ENCODE data around the gene EFCAB9. TPM values are rescaled to one million over a fixed set of nuclear protein-coding genes. Genes with fewer than 3 reads are reported as not detected.

The EFCAB9 gene
- total and polyA plus RNA-seq, 8 donors = not detected

DNA sequence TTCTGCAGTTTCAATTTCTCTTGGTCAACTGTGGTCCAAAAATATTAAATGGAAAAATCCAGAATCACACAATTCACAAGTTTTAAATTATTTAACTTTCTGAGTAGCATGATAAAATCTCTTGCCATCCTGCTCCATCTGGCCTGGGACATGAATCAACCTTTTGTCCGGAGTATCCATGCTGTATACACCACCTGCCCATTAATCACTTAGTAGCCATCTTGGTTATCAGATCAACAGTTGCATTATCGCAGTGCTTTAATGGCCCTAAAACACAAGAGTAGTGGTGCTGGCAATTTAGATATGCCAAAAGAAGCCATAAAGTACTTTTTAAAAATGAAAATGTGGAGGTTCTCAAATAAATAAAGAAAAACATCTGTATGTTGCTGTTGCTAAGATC lies 25.3 kb downstream of the EFCAB9 start:
- DNase-seq (no peak), ATAC-seq (no peak), FAIRE-seq (no peak)
- intact Hi-C loops (cut with DNase I) = no loop called here
- Histone ChIP-seq H3K27me3 (no peaks in the 10 kb centered on the region), H3K4me3 (no peak overlapping the region), H3K36me3 (no peaks in the 10 kb centered on the region), H3K27ac (no peak overlapping the region), H3K4me1 (no peaks in the 10 kb centered on the region), H3K9me3 (no peaks in the 10 kb centered on the region)
- 90 to 91% methylated on average over 2 of the region's 2 CpGs for WGBS, 2 donors
- TF ChIP-seq, protein P1, sequence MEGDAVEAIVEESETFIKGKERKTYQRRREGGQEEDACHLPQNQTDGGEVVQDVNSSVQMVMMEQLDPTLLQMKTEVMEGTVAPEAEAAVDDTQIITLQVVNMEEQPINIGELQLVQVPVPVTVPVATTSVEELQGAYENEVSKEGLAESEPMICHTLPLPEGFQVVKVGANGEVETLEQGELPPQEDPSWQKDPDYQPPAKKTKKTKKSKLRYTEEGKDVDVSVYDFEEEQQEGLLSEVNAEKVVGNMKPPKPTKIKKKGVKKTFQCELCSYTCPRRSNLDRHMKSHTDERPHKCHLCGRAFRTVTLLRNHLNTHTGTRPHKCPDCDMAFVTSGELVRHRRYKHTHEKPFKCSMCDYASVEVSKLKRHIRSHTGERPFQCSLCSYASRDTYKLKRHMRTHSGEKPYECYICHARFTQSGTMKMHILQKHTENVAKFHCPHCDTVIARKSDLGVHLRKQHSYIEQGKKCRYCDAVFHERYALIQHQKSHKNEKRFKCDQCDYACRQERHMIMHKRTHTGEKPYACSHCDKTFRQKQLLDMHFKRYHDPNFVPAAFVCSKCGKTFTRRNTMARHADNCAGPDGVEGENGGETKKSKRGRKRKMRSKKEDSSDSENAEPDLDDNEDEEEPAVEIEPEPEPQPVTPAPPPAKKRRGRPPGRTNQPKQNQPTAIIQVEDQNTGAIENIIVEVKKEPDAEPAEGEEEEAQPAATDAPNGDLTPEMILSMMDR (IDR thresholded peaks at IDR 0.05) = no peak

DNA sequence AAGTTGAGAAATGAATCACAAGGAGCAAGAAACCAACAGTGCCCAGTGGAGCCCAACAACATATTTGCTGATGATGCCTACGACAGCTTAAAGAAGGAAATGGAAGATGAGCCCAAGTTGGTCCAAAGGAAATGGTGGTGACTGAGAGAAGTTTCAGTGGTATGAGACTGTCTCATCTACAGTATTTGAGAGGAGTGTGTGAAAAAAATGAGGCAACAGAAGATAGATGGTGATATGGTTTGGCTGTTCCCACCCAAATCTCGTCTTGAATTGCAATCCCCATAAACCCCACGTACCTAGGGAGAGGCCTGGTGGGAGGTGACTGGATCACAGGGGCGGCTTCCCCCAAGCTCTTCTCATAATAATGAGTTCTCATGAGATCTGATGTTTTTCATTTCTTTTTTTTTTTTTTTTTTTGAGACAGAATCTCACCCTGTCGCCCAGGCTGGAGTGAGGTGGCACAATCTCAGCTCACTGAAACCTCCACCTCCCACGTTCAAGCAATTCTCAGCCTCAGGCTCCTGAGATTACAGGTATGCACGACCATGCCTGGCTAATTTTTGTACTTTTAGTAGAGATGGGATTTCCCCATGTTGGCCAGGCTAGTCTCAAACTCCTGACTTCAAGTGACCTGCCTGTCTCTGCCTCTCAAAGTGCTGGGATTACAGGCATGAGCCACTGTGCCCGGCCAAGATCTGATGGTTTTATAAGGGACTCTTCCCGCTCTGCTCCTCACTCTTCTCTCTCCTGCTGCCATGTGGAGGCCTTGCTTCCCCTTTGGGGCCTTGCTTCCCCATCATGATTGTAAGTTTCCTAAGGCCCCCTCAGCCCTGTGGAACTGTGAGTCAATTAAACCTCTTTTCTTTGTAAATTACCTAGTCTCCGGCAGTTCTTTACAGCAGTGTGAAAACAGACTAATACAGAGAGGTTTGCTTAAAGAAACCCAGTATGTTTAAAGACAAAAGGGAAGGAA lies 30.2 kb downstream of the EFCAB9 start:
- TF ChIP-seq, protein P1 (IDR thresholded peaks at IDR 0.05) = no peak
- no peak for FAIRE-seq

DNA sequence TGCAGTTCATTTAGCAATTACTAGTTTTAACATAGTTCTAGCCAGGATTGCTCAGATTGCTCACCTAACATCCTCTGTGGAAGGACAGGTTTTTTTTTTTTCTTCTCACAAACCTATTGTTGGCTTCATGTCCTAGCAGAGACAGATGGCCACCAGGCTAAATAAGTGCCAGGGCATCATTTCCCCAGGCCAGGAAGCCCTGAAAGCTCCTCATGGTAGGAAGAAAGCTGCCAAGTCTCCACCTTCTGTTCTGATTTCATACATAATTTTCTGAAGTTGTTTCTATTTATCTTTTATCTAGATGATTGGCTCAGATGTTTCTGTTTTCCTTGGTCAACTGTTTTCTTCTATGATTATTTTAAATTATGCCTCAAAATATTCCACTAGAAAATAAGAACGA lies 31.0 kb downstream of the EFCAB9 start:
- no peaks in the 10 kb centered on the region for H3K27me3 ChIP-seq
- 81 to 85% methylated on average over 1 of the region's 1 CpG for WGBS, 2 donors
- H3K9me3 ChIP-seq = no peaks in the 10 kb centered on the region
- no peak for DNase-seq
- H3K4me3 ChIP-seq = no peak overlapping the region
- intact Hi-C loops (cut with DNase I) = no loop called here
- TF ChIP-seq, protein P1 (IDR thresholded peaks at IDR 0.05) = no peak
- H3K27ac ChIP-seq = no peak overlapping the region
- ATAC-seq = no peak
- H3K36me3 ChIP-seq = no peaks in the 10 kb centered on the region
- no peaks in the 10 kb centered on the region for H3K4me1 ChIP-seq
- no peak for FAIRE-seq

More for the DNA sequence above, 30.2 kb downstream of the EFCAB9 start:
- DNase-seq (no peak), ATAC-seq (no peak)
- no peaks in the 10 kb centered on the region for H3K9me3 ChIP-seq
- no peaks in the 10 kb centered on the region for H3K4me1 ChIP-seq
- WGBS, 2 donors = 91 to 95% methylated on average over 10 of the region's 10 CpGs
- H3K27me3 ChIP-seq = no peaks in the 10 kb centered on the region
- intact Hi-C loops (cut with DNase I) = no loop called here
- no peak overlapping the region for H3K27ac ChIP-seq
- no peaks in the 10 kb centered on the region for H3K36me3 ChIP-seq
- no peak overlapping the region for H3K4me3 ChIP-seq

- DNase-seq (no peak), ATAC-seq (no peak), FAIRE-seq (no peak)
- H3K27me3 ChIP-seq = no peaks in the 10 kb centered on the region
- no peaks in the 10 kb centered on the region for H3K9me3 ChIP-seq
- intact Hi-C loops (cut with DNase I) = no loop called here
- H3K4me1 ChIP-seq = peaks cover 0 to 2% (median 0%) of the 10 kb centered on the region in 3 donors
- H3K4me3 ChIP-seq = no peak overlapping the region
- no peak overlapping the region for H3K27ac ChIP-seq
- TF ChIP-seq, protein P1 (IDR thresholded peaks at IDR 0.05) = no peak
- WGBS, 2 donors = 93 to 98% methylated on average over 1 of the region's 1 CpG
- peaks cover 0 to 11% (median 0%) of the 10 kb centered on the region in 3 donors for H3K36me3 ChIP-seq
These were observed 35.9 kb downstream of the EFCAB9 start for GRCh38 chr5:172229904-172230303.

- no peaks in the 10 kb centered on the region for H3K9me3 ChIP-seq
- WGBS, 2 donors = 95 to 97% methylated on average over 4 of the region's 4 CpGs
- TF ChIP-seq, protein P1 (IDR thresholded peaks at IDR 0.05) = no peak
- no peak overlapping the region for H3K27ac ChIP-seq
- no peaks in the 10 kb centered on the region for H3K27me3 ChIP-seq
- H3K36me3 ChIP-seq = peaks cover 0 to 11% (median 0%) of the 10 kb centered on the region in 3 donors
- FAIRE-seq (no peak), ATAC-seq (no peak), DNase-seq (no peak)
- H3K4me3 ChIP-seq = no peak overlapping the region
- H3K4me1 ChIP-seq = peaks cover 12 to 27% (median 14%) of the 10 kb centered on the region in 3 donors
- intact Hi-C loops (cut with DNase I) = no loop called here
These were observed 40.1 kb downstream of the EFCAB9 start for GRCh38 chr5:172234031-172234430.
